Liver (tissue), 9 donors: Measurements from ENCODE around the gene MINAR2. TPM values are rescaled to one million over a fixed set of nuclear protein-coding genes. Genes with fewer than 3 reads are reported as not detected.

Experiments
- DNase-seq: peaks from one replicate; pipeline ENCODE4 v3.0.0-alpha.2; 2017; ENCODE audit warnings: low spot score
- H3K27ac ChIP-seq, 2 donors: one replicate each; pipeline ENCODE4 v1.7.0; 2013; ENCODE audit warnings: inconsistent platforms in 2 of 2, low read length in 2 of 2, control low read depth in 1 of 2, low read depth in 1 of 2, mild to moderate bottlenecking in 1 of 2
- H3K27me3 ChIP-seq, 4 donors: one replicate each; pipeline versions ENCODE4 v1.6.1 to v1.7.0; 2013; ENCODE audit warnings: low read length in 3 of 4, inconsistent platforms in 1 of 4, mild to moderate bottlenecking in 1 of 4, moderate library complexity in 1 of 4; ENCODE audit not compliant: control insufficient read depth in 4 of 4, insufficient read depth in 4 of 4
- H3K36me3 ChIP-seq, 4 donors: one replicate each; pipeline versions ENCODE4 v1.6.1 to v1.7.0; 2013; ENCODE audit warnings: low read length in 3 of 4, mild to moderate bottlenecking in 3 of 4, low read depth in 1 of 4, moderate library complexity in 1 of 4; ENCODE audit not compliant: control insufficient read depth in 4 of 4, insufficient read depth in 3 of 4
- H3K4me1 ChIP-seq, 4 donors: one replicate each; pipeline versions ENCODE4 v1.6.1 to v1.7.0; 2013; ENCODE audit warnings: low read length in 3 of 4, mild to moderate bottlenecking in 3 of 4, moderate library complexity in 1 of 4; ENCODE audit not compliant: control insufficient read depth in 4 of 4, insufficient read depth in 4 of 4
- H3K4me3 ChIP-seq, 3 donors: one replicate each; pipeline versions ENCODE4 v1.6.1 to v1.7.0; 2013; ENCODE audit warnings: low read length in 3 of 3, control low read depth in 1 of 3, low read depth in 1 of 3, mild to moderate bottlenecking in 1 of 3
- H3K9ac ChIP-seq, 2 donors: one replicate each; pipeline ENCODE4 v1.7.0; 2013; ENCODE audit warnings: low read length in 2 of 2, mild to moderate bottlenecking in 2 of 2, moderate library complexity in 2 of 2, control low read depth in 1 of 2, low read depth in 1 of 2
- H3K9me3 ChIP-seq, 4 donors: one replicate each; pipeline versions ENCODE4 v1.6.1 to v1.7.0; 2013; ENCODE audit warnings: low read length in 3 of 4; ENCODE audit not compliant: control insufficient read depth in 4 of 4
- FOXA1 ChIP-seq: IDR thresholded peaks from 2 replicates; pipeline ENCODE4 v1.6.1; 2016; ENCODE audit warnings: antibody characterized with exemption
- FOXA2 ChIP-seq: IDR thresholded peaks from 2 replicates; pipeline ENCODE4 v1.6.1; 2016; ENCODE audit warnings: antibody characterized with exemption
- GABPA ChIP-seq, 2 donors: IDR thresholded peaks in 1 of 2; conservative IDR thresholded peaks in 1 of 2; 2 replicates each; pipeline ENCODE4 v1.6.1; 2016; ENCODE audit warnings: antibody characterized with exemption in 2 of 2, mild to moderate bottlenecking in 1 of 2, moderate library complexity in 1 of 2
- HNF4A ChIP-seq, 2 donors: conservative IDR thresholded peaks; 2 replicates each; pipeline ENCODE4 v1.6.1; 2016; ENCODE audit warnings: antibody characterized with exemption in 2 of 2, mild to moderate bottlenecking in 2 of 2
- HNF4G ChIP-seq: IDR thresholded peaks from 2 replicates; pipeline ENCODE4 v1.6.1; 2016; ENCODE audit warnings: antibody characterized with exemption
- JUND ChIP-seq, 2 donors: IDR thresholded peaks; 2 replicates each; pipeline ENCODE4 v1.6.1; 2016; ENCODE audit warnings: antibody characterized with exemption in 2 of 2
- NR2F2 ChIP-seq: IDR thresholded peaks from 2 replicates; pipeline ENCODE4 v1.6.1; 2016; ENCODE audit warnings: antibody characterized with exemption
- RAD21 ChIP-seq, 2 donors: IDR thresholded peaks; 2 replicates each; pipeline ENCODE4 v1.6.1; 2016; ENCODE audit warnings: antibody characterized with exemption in 2 of 2, mild to moderate bottlenecking in 2 of 2
- RXRA ChIP-seq, 2 donors: IDR thresholded peaks; 2 replicates each; pipeline ENCODE4 v1.6.1; 2017 to 2018; ENCODE audit warnings: antibody characterized with exemption in 2 of 2, mild to moderate bottlenecking in 1 of 2
- SP1 ChIP-seq: IDR thresholded peaks from 2 replicates; pipeline ENCODE4 v1.6.1; 2018; ENCODE audit warnings: antibody characterized with exemption, mild to moderate bottlenecking
- YY1 ChIP-seq: IDR thresholded peaks from 2 replicates; pipeline ENCODE4 v1.6.1; 2016; ENCODE audit warnings: antibody characterized with exemption, mild to moderate bottlenecking
- WGBS: extraction: QIAGEN DNeasy Blood & Tissue Kit; methylation state at CpG from one replicate; pipeline ENCODE4 v1.1.7; 2013; 5-methylcytosine and 5-hydroxymethylcytosine counted together
- polyA plus RNA-seq, 2 donors: library from polyadenylated mRNA; stranded (reverse) in 1 of 2; unstranded in 1 of 2; fragments of 200-250 nt in 1 of 2; fragments of >200 nt in 1 of 2; fragmentation: Nextera tagmentation in 1 of 2; extraction: Ambion mirVana in 1 of 2; gene quantifications; one replicate each; pipeline versions ENCODE4 v1.2.1 to v1.2.3, GENCODE V29; 2013 to 2015
- total RNA-seq, 2 donors: library from RNA; depleted of rRNA; stranded (reverse); fragments of >200 nt; gene quantifications; one replicate each; pipeline ENCODE4 v1.2.3, GENCODE V29; 2014
- TF ChIP-seq, protein P1 (sequence below): IDR thresholded peaks from 2 replicates; pipeline ENCODE4 v1.6.1; 2016; ENCODE audit warnings: antibody characterized with exemption, mild to moderate bottlenecking
- TF ChIP-seq, protein P2 (sequence below): IDR thresholded peaks from 2 replicates; pipeline ENCODE4 v1.6.1; 2016; ENCODE audit warnings: antibody characterized with exemption
- TF ChIP-seq, protein P3 (sequence below): IDR thresholded peaks from 2 replicates; pipeline ENCODE4 v1.6.1; 2016; ENCODE audit warnings: antibody characterized with exemption
- TF ChIP-seq, protein P4 (sequence below): IDR thresholded peaks from 2 replicates; pipeline ENCODE4 v1.6.1; 2016; ENCODE audit warnings: antibody characterized with exemption
- donor health status: healthy.
- donor health status: healthy.
- donor health status: healthy.
- donor health status: healthy.
- donor health status: healthy.

Gene MINAR2
- total and polyA plus RNA-seq, 4 donors = not detected

DNA sequence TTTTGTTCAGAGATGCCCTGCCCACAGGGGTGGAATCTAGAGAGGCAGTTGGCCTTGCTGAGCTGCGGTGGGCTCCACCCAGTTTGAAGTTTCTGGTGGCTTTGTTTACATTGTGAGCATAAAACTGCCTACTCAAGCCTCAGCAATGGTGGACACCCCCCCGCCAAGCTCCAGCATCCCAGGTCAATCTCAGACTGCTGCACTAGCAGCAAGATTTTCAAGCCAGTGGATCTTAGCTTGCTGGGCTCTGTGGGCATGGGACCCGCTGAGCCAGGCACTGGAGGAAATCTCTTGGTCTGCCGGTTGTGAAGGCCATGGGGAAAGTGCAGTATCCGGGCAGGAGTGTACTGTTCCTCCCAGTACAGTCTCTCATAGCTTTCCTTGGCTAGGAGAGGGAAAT, 55.5 kb downstream of the MINAR2 start (continued):
- TF ChIP-seq, protein P1, sequence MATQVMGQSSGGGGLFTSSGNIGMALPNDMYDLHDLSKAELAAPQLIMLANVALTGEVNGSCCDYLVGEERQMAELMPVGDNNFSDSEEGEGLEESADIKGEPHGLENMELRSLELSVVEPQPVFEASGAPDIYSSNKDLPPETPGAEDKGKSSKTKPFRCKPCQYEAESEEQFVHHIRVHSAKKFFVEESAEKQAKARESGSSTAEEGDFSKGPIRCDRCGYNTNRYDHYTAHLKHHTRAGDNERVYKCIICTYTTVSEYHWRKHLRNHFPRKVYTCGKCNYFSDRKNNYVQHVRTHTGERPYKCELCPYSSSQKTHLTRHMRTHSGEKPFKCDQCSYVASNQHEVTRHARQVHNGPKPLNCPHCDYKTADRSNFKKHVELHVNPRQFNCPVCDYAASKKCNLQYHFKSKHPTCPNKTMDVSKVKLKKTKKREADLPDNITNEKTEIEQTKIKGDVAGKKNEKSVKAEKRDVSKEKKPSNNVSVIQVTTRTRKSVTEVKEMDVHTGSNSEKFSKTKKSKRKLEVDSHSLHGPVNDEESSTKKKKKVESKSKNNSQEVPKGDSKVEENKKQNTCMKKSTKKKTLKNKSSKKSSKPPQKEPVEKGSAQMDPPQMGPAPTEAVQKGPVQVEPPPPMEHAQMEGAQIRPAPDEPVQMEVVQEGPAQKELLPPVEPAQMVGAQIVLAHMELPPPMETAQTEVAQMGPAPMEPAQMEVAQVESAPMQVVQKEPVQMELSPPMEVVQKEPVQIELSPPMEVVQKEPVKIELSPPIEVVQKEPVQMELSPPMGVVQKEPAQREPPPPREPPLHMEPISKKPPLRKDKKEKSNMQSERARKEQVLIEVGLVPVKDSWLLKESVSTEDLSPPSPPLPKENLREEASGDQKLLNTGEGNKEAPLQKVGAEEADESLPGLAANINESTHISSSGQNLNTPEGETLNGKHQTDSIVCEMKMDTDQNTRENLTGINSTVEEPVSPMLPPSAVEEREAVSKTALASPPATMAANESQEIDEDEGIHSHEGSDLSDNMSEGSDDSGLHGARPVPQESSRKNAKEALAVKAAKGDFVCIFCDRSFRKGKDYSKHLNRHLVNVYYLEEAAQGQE = no peak
- no peak for TF ChIP-seq HNF4G
- no peak for TF ChIP-seq JUND (IDR thresholded peaks at IDR 0.05)

DNA sequence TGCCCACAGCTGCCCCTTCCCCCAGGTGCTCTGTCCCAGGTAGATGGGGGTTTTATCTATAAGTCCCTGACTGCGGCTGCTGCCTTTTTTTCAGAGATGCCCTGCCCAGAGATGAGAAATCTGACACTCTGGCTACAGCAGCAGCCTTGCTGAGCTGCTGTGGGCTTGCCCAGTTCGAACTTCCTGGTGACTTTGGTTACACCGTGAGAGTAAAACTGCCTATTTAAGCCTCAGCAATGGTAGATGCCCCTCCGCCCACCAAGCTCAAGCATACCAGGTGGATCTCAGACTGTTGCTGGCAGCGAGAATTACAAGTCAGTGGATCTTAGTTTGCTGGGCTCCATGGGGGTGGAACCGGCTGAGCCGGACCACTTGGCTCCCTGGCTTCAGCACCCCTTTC, 56.8 kb downstream of the MINAR2 start:
- Histone ChIP-seq H3K27ac (no peak overlapping the region), H3K27me3 (no peaks in the 10 kb centered on the region), H3K4me1 (no peaks in the 10 kb centered on the region), H3K36me3 (no peaks in the 10 kb centered on the region), H3K9ac (no peak overlapping the region), H3K9me3 (no peaks in the 10 kb centered on the region), H3K4me3 (no peak overlapping the region)
- TF ChIP-seq JUND (IDR thresholded peaks at IDR 0.05) (no peak), GABPA (IDR thresholded peaks at IDR 0.05 in 1 of 2, conservative IDR thresholded peaks at IDR 0.05 in 1 of 2) (no peak), NR2F2 (no peak), YY1 (no peak), FOXA2 (no peak), FOXA1 (no peak), SP1 (no peak), RXRA (IDR thresholded peaks at IDR 0.05) (no peak), RAD21 (IDR thresholded peaks at IDR 0.05) (no peak), HNF4A (conservative IDR thresholded peaks at IDR 0.05) (no peak)
- TF ChIP-seq, protein P2, sequence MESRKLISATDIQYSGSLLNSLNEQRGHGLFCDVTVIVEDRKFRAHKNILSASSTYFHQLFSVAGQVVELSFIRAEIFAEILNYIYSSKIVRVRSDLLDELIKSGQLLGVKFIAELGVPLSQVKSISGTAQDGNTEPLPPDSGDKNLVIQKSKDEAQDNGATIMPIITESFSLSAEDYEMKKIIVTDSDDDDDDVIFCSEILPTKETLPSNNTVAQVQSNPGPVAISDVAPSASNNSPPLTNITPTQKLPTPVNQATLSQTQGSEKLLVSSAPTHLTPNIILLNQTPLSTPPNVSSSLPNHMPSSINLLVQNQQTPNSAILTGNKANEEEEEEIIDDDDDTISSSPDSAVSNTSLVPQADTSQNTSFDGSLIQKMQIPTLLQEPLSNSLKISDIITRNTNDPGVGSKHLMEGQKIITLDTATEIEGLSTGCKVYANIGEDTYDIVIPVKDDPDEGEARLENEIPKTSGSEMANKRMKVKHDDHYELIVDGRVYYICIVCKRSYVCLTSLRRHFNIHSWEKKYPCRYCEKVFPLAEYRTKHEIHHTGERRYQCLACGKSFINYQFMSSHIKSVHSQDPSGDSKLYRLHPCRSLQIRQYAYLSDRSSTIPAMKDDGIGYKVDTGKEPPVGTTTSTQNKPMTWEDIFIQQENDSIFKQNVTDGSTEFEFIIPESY = no peak
- TF ChIP-seq, protein P1 = no peak
- TF ChIP-seq, protein P3, sequence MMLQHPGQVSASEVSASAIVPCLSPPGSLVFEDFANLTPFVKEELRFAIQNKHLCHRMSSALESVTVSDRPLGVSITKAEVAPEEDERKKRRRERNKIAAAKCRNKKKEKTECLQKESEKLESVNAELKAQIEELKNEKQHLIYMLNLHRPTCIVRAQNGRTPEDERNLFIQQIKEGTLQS = no peak
- TF ChIP-seq, protein P4, sequence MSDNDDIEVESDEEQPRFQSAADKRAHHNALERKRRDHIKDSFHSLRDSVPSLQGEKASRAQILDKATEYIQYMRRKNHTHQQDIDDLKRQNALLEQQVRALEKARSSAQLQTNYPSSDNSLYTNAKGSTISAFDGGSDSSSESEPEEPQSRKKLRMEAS = no peak
- 44% methylated on average over 7 of the region's 7 CpGs for WGBS
- DNase-seq = no peak
